NCI-H146 (cell line): ENCODE results near the gene BARX1.
"Not testable (repeated sequence)": the region's sequence is repeated elsewhere in the genome, so short reads cannot be mapped to it uniquely, and the experiment has no call there.

Source experiments
- DNase-seq: peaks from one replicate; lab custom pipeline; 2025; lab: John Stamatoyannopoulos, UW

Gene BARX1, protein sequence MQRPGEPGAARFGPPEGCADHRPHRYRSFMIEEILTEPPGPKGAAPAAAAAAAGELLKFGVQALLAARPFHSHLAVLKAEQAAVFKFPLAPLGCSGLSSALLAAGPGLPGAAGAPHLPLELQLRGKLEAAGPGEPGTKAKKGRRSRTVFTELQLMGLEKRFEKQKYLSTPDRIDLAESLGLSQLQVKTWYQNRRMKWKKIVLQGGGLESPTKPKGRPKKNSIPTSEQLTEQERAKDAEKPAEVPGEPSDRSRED

DNA sequence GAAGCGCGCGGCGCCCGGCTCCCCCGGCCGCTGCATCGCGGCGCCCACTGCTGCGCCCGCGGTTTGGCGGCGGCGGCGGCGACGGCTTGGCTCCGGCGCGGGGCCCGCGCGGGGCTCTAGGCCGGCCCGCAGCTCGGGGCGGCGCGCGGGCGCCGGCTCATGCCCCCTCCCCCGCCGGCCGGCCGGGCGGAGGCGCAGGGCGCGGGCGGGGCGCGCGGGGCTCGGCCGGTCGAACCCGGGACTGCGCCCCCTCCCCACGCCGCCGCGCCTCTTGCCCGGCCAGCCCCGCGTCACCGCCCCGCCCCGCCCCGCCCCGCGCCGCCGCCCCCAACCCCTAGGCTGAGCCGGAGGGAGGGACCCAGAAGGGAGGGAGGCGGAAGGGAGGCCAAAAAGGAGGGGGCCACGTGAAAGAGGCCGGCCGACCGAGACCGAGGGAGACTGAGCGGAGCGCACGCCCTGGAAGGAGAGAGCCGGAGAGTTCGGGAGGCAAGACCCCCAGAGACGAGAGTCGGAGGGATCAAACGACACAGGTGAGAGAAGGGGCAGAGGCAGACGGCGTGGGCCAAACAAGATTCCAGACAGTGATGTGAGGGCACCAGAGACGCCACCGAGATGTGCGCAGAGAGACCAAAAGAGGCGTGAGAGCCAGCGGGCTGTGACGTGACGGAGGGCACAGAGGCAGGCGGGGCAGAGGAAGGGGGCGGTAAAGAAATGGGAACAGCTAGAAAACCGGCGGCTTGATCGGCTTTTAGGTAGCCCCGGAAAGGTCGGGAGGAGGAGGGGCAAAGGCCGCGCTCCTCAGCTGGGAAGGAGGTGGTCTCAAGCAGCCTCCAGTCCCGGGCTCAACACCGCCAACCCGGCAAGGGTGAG, at the start of gene BARX1:
Gene BARX1 (minus strand): TSS at position 245 of the 870 bp plus-strand sequence. CDS start 209 bp downstream, at position 36.
- peak; percentile 76 for DNase-seq

DNA sequence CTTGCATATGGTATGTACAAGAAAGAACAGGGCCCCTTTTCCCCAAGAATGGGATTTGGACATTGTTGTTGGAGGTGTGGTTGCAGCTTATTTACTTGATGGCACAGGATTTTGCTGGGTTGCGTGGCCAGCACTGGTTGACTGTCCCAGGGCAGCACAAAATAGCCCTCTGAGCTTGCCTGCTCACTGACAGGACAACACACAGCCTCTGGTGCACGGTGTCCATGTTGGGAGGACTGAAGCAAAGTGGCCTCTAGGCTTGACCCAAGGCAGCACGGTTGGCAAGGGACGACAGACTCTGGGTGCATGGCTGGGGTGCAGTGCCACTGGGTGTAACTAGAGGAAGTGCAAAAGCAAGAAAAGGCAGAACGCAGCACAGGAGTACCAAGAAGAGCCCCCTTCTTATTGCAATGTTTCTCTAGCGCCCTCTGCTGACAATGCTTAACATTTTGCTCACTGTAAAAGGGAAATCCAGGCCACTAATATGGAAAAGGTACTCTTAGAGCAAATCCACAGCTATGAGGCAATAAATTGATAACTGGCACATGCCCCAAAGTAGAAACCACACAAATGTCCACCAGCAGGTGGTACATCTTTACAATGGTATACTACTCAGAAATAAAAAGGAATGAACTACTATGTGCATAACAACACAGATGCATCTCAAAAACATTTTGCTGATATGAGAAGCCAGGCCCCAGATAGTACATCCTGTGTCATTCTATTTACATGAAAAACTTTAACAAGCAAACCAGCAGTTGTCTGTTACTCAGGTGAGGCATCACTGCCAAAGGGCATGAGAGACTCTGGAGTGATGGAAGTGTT, 47.4 kb upstream of the BARX1 start:
- DNase-seq, result peak; percentile 63

DNA sequence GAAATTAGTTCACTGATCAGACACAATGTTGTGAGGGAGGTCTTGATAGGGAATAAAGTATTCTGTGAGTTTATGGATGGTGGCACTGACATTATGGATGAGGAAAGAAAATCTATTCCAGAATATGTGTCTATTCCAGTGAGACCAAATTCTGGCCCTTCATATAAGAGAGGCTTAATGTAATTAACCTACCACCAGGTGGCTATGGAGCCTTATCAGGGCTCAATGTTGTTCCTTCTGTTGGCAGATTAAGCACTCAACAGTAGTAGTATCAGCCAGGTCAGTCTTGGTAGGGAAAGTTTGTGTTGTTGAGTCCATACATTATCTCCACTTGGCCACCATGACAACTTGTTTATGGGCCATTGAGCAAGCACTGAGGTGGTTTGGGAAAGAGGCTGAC, 41.7 kb upstream of the BARX1 start:
- no peak for DNase-seq

DNA sequence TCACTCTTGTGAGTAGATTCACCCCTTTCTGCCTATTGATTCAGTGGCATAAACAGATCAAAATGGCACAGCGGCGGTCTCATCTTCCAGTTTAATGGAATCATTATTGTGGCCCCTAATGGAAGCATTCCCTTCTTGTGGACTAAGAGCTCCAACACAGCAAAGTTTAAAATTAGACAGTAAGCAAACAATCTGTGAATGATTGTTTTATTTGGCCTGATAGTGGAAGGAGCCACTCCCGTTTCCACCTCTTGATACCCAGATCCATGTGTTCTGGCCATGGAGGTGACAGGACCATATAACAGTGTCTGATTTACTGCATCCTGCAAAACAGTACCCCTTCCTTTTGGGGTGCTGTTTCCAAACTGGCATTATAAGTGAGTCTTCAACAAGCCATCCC, 41.2 kb upstream of the BARX1 start:
- DNase-seq, result no peak

DNA sequence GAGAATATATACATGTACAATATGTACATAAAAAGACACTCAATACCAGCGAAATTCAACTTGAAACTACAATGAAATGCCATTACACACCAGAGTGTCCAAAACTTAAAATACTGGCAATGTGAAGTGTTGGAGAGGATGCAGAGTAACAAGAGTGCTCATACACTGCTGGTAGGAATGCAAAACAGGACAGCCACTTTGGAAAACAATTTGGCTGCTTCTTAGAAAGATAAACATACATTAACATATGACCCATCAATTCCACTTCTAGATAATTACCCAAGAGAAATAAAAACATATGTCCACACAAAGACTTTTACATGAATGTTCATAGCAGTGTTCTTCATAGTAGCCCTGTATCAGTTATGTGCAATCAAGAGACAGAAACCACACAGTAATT, 39.4 kb upstream of the BARX1 start:
- no peak for DNase-seq

DNA sequence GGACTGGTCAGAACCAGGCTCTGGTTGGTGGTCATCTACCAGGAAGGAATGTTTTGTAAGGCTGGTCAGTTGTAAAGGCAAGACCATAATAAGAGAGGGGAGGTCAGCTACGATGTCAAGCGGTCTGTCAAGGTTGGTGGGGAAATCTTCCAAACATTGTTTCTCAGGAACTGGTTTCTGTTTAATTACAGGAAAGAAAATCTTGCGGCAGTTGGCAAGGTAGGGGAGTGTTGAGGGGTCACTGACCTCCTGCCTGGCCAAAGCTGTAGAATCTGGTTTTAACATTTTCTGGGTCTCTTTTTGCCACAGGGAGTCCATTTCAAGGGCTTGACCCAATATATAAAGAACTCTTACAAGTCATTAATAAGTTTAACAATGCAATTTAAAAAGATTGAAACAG, 39.0 kb upstream of the BARX1 start:
- DNase-seq, result no peak

DNA sequence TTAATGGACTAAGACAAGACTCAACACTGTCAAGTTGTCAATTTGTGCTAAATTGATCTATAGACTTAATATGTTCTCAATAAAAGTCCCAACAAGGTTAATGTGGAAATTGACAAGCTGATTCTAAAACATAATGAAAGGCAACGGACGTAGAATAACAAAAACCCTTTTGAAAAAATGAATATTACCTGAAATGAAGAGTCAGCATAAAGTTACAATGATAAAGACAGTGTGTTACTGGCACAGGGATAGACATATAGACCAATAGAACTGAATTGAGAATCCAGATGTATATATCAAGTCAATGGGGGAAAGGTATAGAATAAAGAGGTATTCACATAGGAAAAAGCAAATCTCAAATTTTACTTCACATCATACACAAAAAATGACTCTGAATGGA, 37.7 kb upstream of the BARX1 start:
- no peak for DNase-seq

DNA sequence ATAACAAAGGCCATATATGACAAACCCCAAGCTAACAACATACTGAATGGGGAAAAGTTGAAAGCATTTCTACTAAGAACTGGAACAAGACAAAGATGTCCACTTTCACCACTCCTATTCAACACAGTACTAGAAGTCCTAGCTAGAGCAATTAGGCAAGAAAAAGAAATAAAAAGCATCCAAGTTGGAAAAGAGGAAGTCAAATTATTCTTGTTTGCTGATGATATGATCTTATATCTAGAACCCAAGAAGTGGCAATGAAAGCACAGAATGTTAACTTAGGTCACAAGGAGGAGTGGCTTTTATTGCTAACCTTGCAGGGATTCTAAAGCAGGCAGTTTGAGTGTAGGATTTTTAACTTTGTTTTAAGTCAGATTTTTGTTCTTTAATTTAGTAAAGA, 35.3 kb upstream of the BARX1 start:
- DNase-seq, result no peak

DNA sequence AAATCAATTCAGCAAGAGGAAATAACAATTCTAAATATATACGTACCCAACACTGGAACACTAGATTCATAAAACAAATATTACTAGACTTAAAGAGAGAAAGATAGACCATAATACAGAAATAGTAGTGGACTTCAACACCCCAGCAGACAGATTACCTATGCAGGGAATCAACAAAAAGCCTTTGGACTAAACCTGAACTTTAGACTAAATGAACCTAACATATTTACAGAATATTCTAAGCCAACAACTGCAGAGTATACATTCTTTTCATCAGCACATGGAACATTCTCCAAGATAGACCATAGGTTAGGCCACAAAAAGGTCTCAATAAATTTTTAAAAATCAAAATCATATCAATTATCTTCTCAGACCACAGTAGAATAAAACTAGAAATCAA, 32.9 kb upstream of the BARX1 start:
- no peak for DNase-seq

DNA sequence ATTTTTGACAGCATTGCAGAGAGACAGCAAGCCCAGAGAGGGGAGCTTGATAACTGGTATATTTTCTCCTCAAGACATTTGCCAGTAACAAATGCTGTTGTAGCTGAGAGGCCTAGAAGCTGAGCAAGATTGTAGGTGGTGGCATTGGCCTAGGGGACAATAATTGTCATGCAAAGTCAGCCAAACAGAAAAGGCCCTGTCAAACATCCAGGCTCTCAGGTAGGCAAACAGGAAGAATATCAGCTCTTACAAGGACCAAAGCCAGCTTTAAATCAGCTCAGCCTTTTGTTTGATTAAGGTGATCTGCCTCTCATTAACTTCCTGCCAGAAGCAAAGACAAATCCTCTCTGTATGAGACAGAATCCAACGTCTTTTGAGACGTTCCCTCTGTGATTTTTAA, 29.7 kb upstream of the BARX1 start:
- no peak for DNase-seq

DNA sequence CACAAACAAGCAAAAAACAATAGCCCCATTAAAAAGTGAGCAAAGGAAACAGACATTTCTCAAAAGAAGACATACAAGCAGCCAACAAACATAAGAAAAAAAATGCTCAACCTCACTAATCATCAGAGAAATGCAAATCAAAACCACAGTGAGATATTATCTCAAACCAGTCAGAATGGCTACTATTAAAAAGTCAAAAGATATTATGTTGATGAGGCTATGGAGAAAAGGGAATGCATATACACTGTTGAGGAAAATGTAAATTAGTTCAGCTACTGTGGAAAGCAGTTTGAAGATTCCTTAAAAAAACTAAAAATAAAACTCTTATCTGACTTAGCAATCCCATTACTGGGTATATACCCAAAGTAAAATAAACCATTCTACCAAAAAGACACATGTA, 28.7 kb upstream of the BARX1 start:
- no peak for DNase-seq

DNA sequence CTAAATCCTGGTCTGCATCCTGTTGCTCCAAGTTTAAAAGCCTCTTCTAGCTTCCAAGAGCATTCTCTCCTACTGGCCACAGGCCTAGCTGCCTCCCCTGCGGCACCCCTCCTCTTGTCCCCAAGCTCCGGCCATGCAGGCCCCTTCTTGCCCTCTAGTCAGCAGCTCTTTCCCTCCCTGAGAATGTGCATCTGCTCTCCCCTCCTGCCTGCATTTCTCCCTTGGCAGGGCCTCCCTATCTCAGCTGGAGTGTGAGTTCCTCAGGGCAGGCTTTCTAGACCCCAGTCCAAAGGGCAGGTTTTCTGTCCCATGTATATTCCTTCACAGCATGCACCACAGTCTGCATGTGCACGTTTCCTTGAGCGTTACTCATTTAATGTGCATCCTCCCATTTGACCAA, 24.6 kb upstream of the BARX1 start:
- no peak for DNase-seq

DNA sequence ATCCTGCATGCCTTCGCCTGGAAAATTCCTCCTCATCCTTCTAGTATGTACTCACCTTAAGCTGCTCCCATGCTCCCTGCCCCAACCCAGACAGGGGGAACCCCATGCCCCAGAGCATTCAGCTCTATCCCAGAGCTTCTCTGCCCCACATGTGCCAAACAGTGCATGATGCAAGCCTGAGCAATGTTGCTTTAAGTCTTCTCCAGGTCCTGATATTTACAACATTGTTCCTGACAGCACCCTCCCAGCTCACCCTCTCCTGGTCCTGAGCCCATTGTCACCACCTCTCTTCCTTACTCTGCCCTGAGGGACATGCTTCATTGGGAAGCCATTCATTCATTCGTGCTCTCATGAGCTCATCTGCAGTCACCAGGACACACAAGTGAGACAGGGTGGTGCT, 23.4 kb upstream of the BARX1 start:
- DNase-seq, result no peak

DNA sequence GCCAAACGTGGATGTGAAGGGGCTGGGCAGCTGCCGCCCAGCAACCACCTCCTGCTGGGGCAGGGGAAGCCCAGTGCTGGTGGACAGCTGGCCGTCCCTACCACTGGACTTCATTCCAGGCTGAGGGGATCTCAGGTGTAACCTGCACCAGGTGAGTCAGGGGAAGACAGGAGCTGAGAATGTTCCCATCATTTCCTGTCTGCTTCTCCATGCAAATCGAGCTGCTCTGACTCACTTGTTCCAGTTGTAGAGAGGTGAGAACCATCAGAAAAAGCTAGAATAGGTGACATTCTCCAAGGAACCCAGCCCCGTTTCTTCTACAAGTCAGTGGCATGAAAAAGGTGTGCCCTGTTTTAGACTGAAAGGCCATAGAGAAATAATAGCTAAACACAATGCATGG, 21.8 kb upstream of the BARX1 start:
- peak; percentile 23 for DNase-seq

DNA sequence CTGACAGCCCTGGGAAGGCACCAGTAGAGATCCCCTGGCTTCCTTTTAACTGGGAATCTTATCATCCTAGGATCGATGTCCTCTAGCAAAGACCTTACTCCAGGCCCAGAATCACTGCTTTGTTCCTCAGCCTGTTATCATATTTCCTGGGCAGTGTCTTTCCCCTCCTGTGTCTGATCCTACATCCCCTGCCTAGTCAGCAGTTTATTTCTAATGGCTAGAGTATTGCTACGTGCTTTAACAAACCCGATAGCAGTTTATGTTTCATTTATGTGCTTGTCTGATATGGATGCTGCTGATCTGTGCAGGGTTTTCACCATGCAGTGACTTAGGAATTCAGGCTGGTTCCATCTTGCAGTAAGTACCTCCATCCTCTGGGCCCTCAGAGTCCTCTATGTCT, 20.9 kb upstream of the BARX1 start:
- no peak for DNase-seq

DNA sequence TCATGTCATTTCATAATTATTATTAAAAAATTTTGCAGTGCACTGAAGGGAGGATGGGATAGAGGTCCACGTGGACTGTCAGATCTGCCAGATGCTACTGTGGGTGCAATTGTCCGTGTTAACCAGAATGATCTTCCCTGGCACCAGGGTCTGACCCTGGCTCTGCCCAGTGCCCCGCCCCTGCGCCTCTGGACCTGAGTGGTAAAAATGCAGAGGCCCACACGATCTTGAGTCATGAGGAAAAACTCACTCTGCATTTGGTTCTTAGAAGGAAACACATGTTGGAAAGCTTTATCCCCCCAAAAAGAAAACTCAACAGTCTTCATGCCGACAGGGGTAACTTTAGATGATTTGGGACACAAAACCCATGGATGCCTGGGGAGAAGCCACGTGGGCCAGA, 20.1 kb upstream of the BARX1 start:
- DNase-seq, result no peak

DNA sequence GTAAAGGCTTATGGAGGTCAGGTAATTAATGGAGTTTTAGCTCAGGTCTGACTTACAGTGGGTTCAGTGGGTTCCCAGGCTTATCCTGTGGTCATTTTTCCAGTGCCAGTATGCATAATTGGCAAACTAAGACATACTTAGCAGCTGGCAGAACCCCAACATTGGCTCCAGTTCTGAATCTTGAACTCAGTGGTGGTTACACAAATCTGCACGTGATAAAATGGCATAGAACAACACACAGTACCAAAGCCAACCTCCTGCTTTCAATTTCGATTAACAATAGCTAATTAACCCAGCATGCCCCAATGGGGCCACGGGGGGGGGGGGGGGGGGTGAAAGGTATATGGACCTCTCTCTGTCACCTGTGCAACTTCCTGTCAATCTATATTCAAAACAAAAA, 19.0 kb upstream of the BARX1 start:
- peak; percentile 5 for DNase-seq

DNA sequence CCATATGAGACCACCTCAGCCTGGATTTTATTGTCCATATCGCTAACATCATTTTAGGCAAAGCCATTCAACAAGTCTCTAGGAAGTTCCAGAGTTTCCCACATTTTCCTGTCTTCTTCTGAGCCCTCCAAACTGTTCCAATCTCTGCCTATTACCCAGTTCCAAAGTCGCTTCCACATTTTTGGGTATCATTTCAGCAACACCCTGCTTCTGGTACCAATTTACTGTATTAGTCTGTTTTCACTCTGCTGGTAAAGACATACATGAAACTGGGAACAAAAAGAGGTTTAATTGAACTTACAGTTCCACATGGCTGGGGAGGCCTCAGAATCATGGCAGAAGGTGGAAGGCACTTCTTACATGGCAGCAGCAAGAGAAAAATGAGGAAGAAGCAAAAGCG, 17.5 kb upstream of the BARX1 start:
- not testable (repeated sequence) for DNase-seq

DNA sequence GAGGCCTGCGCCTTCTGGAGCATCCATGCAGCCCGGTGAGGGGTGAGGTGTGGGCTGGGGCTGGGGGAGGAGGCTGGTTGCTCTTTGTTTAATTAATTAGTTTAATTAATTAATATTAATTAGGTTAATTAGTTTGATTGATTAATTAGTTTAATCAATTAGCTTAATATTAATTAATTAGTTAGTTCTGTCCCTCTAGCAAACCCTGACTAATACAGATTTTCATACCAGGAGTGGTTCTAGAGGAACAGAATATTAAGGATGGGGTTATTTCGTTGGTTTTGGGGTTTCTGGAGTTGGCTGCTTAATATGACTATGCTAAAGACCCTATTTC, 14.1 kb upstream of the BARX1 start:
- DNase-seq, result no peak

DNA sequence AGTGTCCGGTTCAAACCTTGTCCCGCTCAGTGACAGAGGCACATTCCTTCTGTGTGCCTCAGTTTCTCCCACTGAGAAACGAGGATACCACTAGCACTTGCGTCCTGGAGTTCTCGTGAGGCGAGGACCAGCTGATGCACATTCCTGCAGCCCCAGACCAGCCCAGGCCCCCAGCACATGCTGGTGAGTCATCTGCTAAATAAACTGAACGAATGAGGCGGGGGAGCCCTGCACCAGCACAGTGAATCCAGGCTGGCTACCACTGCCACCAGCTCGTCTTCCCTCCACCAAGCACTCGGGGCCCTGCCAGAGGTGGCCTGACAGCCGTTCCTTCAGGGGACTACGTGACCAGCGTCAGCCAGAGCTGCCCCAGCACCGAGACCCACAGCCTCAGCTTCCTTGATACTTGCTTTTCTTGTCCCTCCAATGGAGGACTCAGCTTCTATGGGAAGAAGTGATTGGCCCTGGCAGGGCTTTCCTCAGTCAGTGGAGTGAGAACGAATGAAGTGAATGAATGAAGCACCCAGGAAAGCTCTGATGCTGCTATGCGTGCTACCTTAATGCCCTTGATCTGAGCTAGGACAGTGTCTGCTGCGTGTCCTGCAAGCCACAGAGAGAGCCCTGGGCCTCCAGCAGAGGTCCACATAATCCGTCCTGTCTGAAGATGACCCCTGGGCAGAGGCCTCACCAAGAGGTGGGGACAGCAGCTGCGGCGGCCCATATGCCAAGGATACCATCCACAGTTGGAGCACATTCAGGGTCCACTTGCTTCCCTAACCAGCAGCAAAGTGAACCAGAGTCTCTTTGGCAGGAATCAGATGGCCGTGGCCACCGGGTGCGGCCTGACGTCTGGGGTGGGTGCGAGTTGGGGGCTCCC, 13.5 kb upstream of the BARX1 start:
- no peak for DNase-seq

DNA sequence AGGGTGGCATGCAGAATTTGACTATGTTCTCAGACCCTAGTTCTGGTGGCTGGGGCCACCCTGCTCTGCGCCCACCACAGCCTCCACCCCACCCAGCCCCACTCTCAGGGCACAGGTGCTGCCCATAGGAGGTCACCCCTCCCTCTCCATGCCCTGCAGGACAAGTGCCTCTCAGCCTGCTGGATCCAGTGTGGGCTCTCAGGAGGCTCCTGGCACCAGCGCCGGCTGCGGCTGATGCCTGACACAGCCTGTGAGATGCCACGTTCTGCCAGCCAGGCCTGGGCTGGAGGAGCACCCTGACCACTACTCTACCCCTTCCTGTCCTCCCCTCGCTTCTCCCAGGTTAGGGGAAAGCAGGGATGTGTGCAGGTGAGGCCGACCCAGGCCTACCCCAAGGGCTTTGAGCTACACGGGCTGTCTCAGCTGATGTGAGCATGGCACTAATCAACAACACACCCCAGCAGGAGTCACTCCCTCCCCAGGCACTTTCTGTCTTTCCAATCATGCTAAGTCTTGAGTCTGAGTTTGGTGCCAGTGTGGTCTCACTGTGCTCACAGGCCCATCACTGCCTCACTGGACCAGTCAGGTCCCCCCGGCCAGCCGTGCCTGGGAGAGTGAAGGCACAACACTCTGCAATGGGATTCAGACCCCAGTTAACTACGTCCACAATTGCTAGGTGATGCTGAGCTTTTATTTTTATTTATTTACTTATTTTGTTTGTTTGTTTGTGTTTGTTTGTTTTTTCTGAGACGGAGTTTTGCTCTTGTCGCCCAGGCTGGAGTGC, 12.1 kb upstream of the BARX1 start:
- no peak for DNase-seq
